ENCODE measurements around the gene MVB12B.

Gene MVB12B

GRCh38 chr9:126331964-126332748 is 5.5 kb downstream of the MVB12B start:
- no peak overlapping the region for H3K27ac ChIP-seq (ENCODE audit: low read depth, low read length)
- no peaks in the 10 kb centered on the region for H3K79me2 ChIP-seq (ENCODE audit: control insufficient read depth, insufficient read depth, low read length, unreplicated experiment)
- H3K36me3 ChIP-seq (ENCODE audit: insufficient read depth, low read length): no peaks in the 10 kb centered on the region
- no peak overlapping the region for H2AFZ ChIP-seq (ENCODE audit: low read length, unreplicated experiment)
- H3K27me3 ChIP-seq (ENCODE audit: insufficient read depth, low read length): no peaks in the 10 kb centered on the region; the same call in 1 of the 2 replicates
- H3K4me1 ChIP-seq (ENCODE audit: control insufficient read depth, insufficient read depth, low read length, unreplicated experiment): peaks cover 6% of the 10 kb centered on the region
- H3K4me3 ChIP-seq (ENCODE audit: low read depth, low read length): no peak overlapping the region

GRCh38 chr9:126334721-126335621 is 8.3 kb downstream of the MVB12B start:
- Histone ChIP-seq H3K27ac (ENCODE audit: low read depth, low read length) (no peak overlapping the region), H3K4me1 (ENCODE audit: control insufficient read depth, insufficient read depth, low read length, unreplicated experiment) (no peaks in the 10 kb centered on the region), H3K27me3 (ENCODE audit: insufficient read depth, low read length) (no peaks in the 10 kb centered on the region), H3K79me2 (ENCODE audit: control insufficient read depth, insufficient read depth, low read length, unreplicated experiment) (no peaks in the 10 kb centered on the region), H3K4me3 (ENCODE audit: low read depth, low read length) (no peak overlapping the region), H2AFZ (ENCODE audit: low read length, unreplicated experiment) (no peak overlapping the region), H3K36me3 (ENCODE audit: insufficient read depth, low read length) (no peaks in the 10 kb centered on the region)

GRCh38 chr9:126335837-126336735 is 9.5 kb downstream of the MVB12B start:
- no peak overlapping the region for H3K4me3 ChIP-seq (ENCODE audit: low read depth, low read length)
- H3K79me2 ChIP-seq (ENCODE audit: control insufficient read depth, insufficient read depth, low read length, unreplicated experiment): no peaks in the 10 kb centered on the region
- no peaks in the 10 kb centered on the region for H3K4me1 ChIP-seq (ENCODE audit: control insufficient read depth, insufficient read depth, low read length, unreplicated experiment)
- H3K27ac ChIP-seq (ENCODE audit: low read depth, low read length): no peak overlapping the region
- H2AFZ ChIP-seq (ENCODE audit: low read length, unreplicated experiment): no peak overlapping the region
- H3K36me3 ChIP-seq (ENCODE audit: insufficient read depth, low read length): no peaks in the 10 kb centered on the region
- no peaks in the 10 kb centered on the region for H3K27me3 ChIP-seq (ENCODE audit: insufficient read depth, low read length)

- H2AFZ ChIP-seq (ENCODE audit: low read length, unreplicated experiment): no peak overlapping the region
- no peaks in the 10 kb centered on the region for H3K27me3 ChIP-seq (ENCODE audit: insufficient read depth, low read length)
- H3K4me1 ChIP-seq (ENCODE audit: control insufficient read depth, insufficient read depth, low read length, unreplicated experiment): no peaks in the 10 kb centered on the region
- H3K79me2 ChIP-seq (ENCODE audit: control insufficient read depth, insufficient read depth, low read length, unreplicated experiment): no peaks in the 10 kb centered on the region
- no peak overlapping the region for H3K27ac ChIP-seq (ENCODE audit: low read depth, low read length)
- H3K4me3 ChIP-seq (ENCODE audit: low read depth, low read length): no peak overlapping the region
- no peaks in the 10 kb centered on the region for H3K36me3 ChIP-seq (ENCODE audit: insufficient read depth, low read length)
These were observed 10.2 kb downstream of the MVB12B start for GRCh38 chr9:126336736-126337325.

GRCh38 chr9:126337729-126338372 is 11.2 kb downstream of the MVB12B start:
- Histone ChIP-seq H3K36me3 (ENCODE audit: insufficient read depth, low read length) (no peaks in the 10 kb centered on the region), H3K27me3 (ENCODE audit: insufficient read depth, low read length) (no peaks in the 10 kb centered on the region), H3K27ac (ENCODE audit: low read depth, low read length) (no peak overlapping the region), H2AFZ (ENCODE audit: low read length, unreplicated experiment) (no peak overlapping the region), H3K4me1 (ENCODE audit: control insufficient read depth, insufficient read depth, low read length, unreplicated experiment) (no peaks in the 10 kb centered on the region), H3K4me3 (ENCODE audit: low read depth, low read length) (no peak overlapping the region), H3K79me2 (ENCODE audit: control insufficient read depth, insufficient read depth, low read length, unreplicated experiment) (no peaks in the 10 kb centered on the region)

- Histone ChIP-seq H3K27ac (ENCODE audit: low read depth, low read length) (no peak overlapping the region), H2AFZ (ENCODE audit: low read length, unreplicated experiment) (no peak overlapping the region), H3K27me3 (ENCODE audit: insufficient read depth, low read length) (no peaks in the 10 kb centered on the region), H3K4me1 (ENCODE audit: control insufficient read depth, insufficient read depth, low read length, unreplicated experiment) (no peaks in the 10 kb centered on the region), H3K79me2 (ENCODE audit: control insufficient read depth, insufficient read depth, low read length, unreplicated experiment) (no peaks in the 10 kb centered on the region), H3K4me3 (ENCODE audit: low read depth, low read length) (no peak overlapping the region), H3K36me3 (ENCODE audit: insufficient read depth, low read length) (no peaks in the 10 kb centered on the region)
These were observed 12.3 kb downstream of the MVB12B start for GRCh38 chr9:126338945-126339344.

- H3K36me3 ChIP-seq (ENCODE audit: insufficient read depth, low read length): no peaks in the 10 kb centered on the region
- no peaks in the 10 kb centered on the region for H3K27me3 ChIP-seq (ENCODE audit: insufficient read depth, low read length)
- no peak overlapping the region for H3K27ac ChIP-seq (ENCODE audit: low read depth, low read length)
- H2AFZ ChIP-seq (ENCODE audit: low read length, unreplicated experiment): no peak overlapping the region
- no peaks in the 10 kb centered on the region for H3K79me2 ChIP-seq (ENCODE audit: control insufficient read depth, insufficient read depth, low read length, unreplicated experiment)
- H3K4me3 ChIP-seq (ENCODE audit: low read depth, low read length): no peak overlapping the region
- no peaks in the 10 kb centered on the region for H3K4me1 ChIP-seq (ENCODE audit: control insufficient read depth, insufficient read depth, low read length, unreplicated experiment)
These were observed 14.8 kb downstream of the MVB12B start for GRCh38 chr9:126341426-126341825.

GRCh38 chr9:126341902-126342301 is 15.3 kb downstream of the MVB12B start:
- Histone ChIP-seq H3K36me3 (ENCODE audit: insufficient read depth, low read length) (no peaks in the 10 kb centered on the region), H3K4me1 (ENCODE audit: control insufficient read depth, insufficient read depth, low read length, unreplicated experiment) (no peaks in the 10 kb centered on the region), H3K79me2 (ENCODE audit: control insufficient read depth, insufficient read depth, low read length, unreplicated experiment) (no peaks in the 10 kb centered on the region), H3K27me3 (ENCODE audit: insufficient read depth, low read length) (no peaks in the 10 kb centered on the region), H3K4me3 (ENCODE audit: low read depth, low read length) (no peak overlapping the region), H3K27ac (ENCODE audit: low read depth, low read length) (no peak overlapping the region), H2AFZ (ENCODE audit: low read length, unreplicated experiment) (no peak overlapping the region)

- Histone ChIP-seq H3K4me1 (ENCODE audit: control insufficient read depth, insufficient read depth, low read length, unreplicated experiment) (no peaks in the 10 kb centered on the region), H3K27ac (ENCODE audit: low read depth, low read length) (no peak overlapping the region), H3K4me3 (ENCODE audit: low read depth, low read length) (no peak overlapping the region), H3K79me2 (ENCODE audit: control insufficient read depth, insufficient read depth, low read length, unreplicated experiment) (no peaks in the 10 kb centered on the region), H3K27me3 (ENCODE audit: insufficient read depth, low read length) (no peaks in the 10 kb centered on the region), H3K36me3 (ENCODE audit: insufficient read depth, low read length) (no peaks in the 10 kb centered on the region), H2AFZ (ENCODE audit: low read length, unreplicated experiment) (no peak overlapping the region)
These were observed 16.0 kb downstream of the MVB12B start for GRCh38 chr9:126342621-126343031.

Measured in ACC112 (cell line).